HepG2 (cell line): Measurements from ENCODE around the gene QKI. TPM values are rescaled to one million over a fixed set of nuclear protein-coding genes. Genes with fewer than 3 reads are reported as not detected.

Source experiments
- CENPT ChIP-seq: sonication (generic); formaldehyde crosslinking; IDR thresholded peaks from 2 replicates; pipeline ENCODE4 v1.8.0; 2022; ENCODE audit warnings: low read depth, mild to moderate bottlenecking, moderate library complexity, missing genetic modification reagents
- HMGA1 ChIP-seq: sonication (generic); formaldehyde crosslinking; conservative IDR thresholded peaks from 2 replicates; pipeline ENCODE4 v1.4.0; 2020; ENCODE audit warnings: missing genetic modification reagents
- HOXA9 ChIP-seq: sonication (generic); formaldehyde crosslinking; IDR thresholded peaks from 2 replicates; pipeline ENCODE4 v1.8.1; 2022; ENCODE audit warnings: missing genetic modification reagents, mild to moderate bottlenecking, moderate library complexity, borderline replicate concordance
- KAT8 ChIP-seq: IDR thresholded peaks from 2 replicates; pipeline ENCODE4 v1.6.1; 2016; ENCODE audit warnings: missing genetic modification reagents, missing compliant biosample characterization
- MAFF ChIP-seq: IDR thresholded peaks from 2 replicates; pipeline ENCODE4 v1.6.1; 2011; ENCODE audit warnings: low read depth, low read length, improper control_type of control experiment
- RFXAP ChIP-seq: sonication (generic); formaldehyde crosslinking; IDR thresholded peaks from 2 replicates; pipeline ENCODE4 v1.4.0; 2020; ENCODE audit warnings: missing genetic modification reagents, borderline replicate concordance
- RXRB ChIP-seq: IDR thresholded peaks from 2 replicates; pipeline ENCODE4 v1.6.1; 2016; ENCODE audit warnings: borderline replicate concordance, missing genetic modification reagents, missing compliant biosample characterization
- TEAD2 ChIP-seq: sonication (generic); formaldehyde crosslinking; IDR thresholded peaks from 2 replicates; pipeline ENCODE4 v1.9.0; 2021; ENCODE audit warnings: missing genetic modification reagents
- THAP11 ChIP-seq: IDR thresholded peaks from 2 replicates; pipeline ENCODE4 v1.6.1; 2016; ENCODE audit warnings: missing biosample characterization, missing genetic modification reagents
- ZFP82 ChIP-seq: sonication (generic); formaldehyde crosslinking; IDR thresholded peaks from 2 replicates; pipeline ENCODE4 v1.5.1; 2020; ENCODE audit warnings: mild to moderate bottlenecking, missing genetic modification reagents, borderline replicate concordance
- ZNF235 ChIP-seq: sonication (generic); formaldehyde crosslinking; IDR thresholded peaks from 2 replicates; pipeline ENCODE4 v1.8.1; 2023; ENCODE audit warnings: mild to moderate bottlenecking, missing genetic modification reagents, borderline replicate concordance
- polyA plus RNA-seq, 8 experiments: library from polyadenylated mRNA; depleted of rRNA in 3 of 8; stranded (reverse) in 7 of 8; unstranded in 1 of 8; fragments of >200 nt; fragmentation: Illumina TruSeq in 4 of 8; extraction: Trizol in 4 of 8; gene quantifications; 2 replicates each; pipeline versions ENCODE4 v1.2.1 to v1.2.3, GENCODE V29; 2011 to 2016; ENCODE audit warnings: low read depth in 4 of 8, missing spikeins in 1 of 8, mixed read lengths in 1 of 8; ENCODE audit not compliant: insufficient read depth in 1 of 8
- total RNA-seq, 5 experiments: library from RNA; depleted of rRNA; stranded (reverse); fragments of >200 nt; fragmentation: Illumina TruSeq; extraction: Trizol; gene quantifications; 2 replicates each; pipeline ENCODE4 v1.2.3, GENCODE V29; 2016; ENCODE audit warnings: low read depth in 1 of 5
- TF ChIP-seq, protein P1 (sequence below), 2 experiments: sonication (generic) in 1 of 2; formaldehyde crosslinking in 1 of 2; IDR thresholded peaks; 2 replicates each; pipeline versions ENCODE4 v1.4.0 to v1.6.1; 2016 to 2020; ENCODE audit warnings: borderline replicate concordance in 1 of 2, low read depth in 1 of 2, mild to moderate bottlenecking in 1 of 2, missing genetic modification reagents in 1 of 2
- TF ChIP-seq, protein P2 (sequence below): sonication (generic); formaldehyde crosslinking; conservative IDR thresholded peaks from 2 replicates; pipeline ENCODE4 v1.8.0; 2022; ENCODE audit warnings: mild to moderate bottlenecking, moderate library complexity, missing genetic modification reagents
- TF ChIP-seq, protein P3 (sequence below): IDR thresholded peaks from 2 replicates; pipeline ENCODE4 v1.6.1; 2016; ENCODE audit warnings: low read depth
- TF ChIP-seq, protein P4 (sequence below): sonication (generic); formaldehyde crosslinking; IDR thresholded peaks from 2 replicates; pipeline ENCODE4 v1.4.0; 2020; ENCODE audit warnings: missing genetic modification reagents
- TF ChIP-seq, protein P5 (sequence below): sonication (generic); formaldehyde crosslinking; IDR thresholded peaks from 2 replicates; pipeline ENCODE4 v1.5.0; 2020; ENCODE audit warnings: missing genetic modification reagents, mild to moderate bottlenecking, borderline replicate concordance

QKI gene
- total and polyA plus RNA-seq, 2 of the 13 experiments (the other 11 are each of a cell fraction or from before 2014, with no cell fraction given) = 136 to 137 TPM

DNA sequence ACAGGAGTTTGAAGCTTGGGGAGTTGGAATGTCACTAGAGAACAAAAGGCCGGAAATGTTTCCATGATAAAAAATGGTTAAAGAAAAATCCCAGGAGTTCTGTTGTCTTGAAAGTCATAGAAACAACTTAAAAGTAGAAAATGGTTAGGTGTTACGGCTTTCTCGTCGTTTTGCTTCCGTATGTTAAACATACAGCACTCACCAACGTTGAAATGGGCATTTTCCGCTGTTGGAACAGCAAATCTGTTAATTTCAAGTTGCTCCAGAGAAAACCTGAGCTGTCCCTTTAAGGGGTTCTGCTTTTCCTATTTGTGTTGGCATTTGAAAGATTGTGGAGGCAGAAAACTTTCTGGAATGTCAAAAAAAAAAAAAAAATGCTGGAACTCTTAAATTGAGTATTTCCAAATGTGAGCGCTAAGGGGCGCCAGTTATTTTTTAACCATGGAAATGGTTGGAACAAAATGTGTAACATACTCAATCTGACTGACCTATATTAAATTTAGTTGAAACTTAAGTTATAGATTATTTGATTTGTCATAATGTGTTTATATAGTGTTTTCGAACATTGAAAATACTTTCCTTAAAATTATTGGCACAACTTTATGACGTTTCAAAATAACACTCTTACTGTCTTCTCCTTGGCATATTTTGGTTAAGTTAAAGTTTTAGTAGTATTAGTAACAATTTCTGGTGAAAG, 2.2 kb downstream of the QKI start (continued):
- TF ChIP-seq ZFP82 (CRISPR knock-in tag) (no peak), THAP11 (CRISPR knock-in tag) (peak; percentile 38; the same call in 1 of the 2 replicates), TEAD2 (CRISPR knock-in tag) (no peak), HMGA1 (CRISPR knock-in tag) (no peak), RFXAP (CRISPR knock-in tag) (no peak), CENPT (CRISPR knock-in tag) (no peak), RXRB (peak; percentile 30; the same call in 1 of the 2 replicates), HOXA9 (CRISPR knock-in tag) (no peak), KAT8 (CRISPR knock-in tag) (peak; percentile 62), ZNF235 (CRISPR knock-in tag) (no peak), MAFF (no peak)
- TF ChIP-seq, protein P1, sequence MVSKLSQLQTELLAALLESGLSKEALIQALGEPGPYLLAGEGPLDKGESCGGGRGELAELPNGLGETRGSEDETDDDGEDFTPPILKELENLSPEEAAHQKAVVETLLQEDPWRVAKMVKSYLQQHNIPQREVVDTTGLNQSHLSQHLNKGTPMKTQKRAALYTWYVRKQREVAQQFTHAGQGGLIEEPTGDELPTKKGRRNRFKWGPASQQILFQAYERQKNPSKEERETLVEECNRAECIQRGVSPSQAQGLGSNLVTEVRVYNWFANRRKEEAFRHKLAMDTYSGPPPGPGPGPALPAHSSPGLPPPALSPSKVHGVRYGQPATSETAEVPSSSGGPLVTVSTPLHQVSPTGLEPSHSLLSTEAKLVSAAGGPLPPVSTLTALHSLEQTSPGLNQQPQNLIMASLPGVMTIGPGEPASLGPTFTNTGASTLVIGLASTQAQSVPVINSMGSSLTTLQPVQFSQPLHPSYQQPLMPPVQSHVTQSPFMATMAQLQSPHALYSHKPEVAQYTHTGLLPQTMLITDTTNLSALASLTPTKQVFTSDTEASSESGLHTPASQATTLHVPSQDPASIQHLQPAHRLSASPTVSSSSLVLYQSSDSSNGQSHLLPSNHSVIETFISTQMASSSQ (IDR thresholded peaks at IDR 0.05; ENCODE audit: low read depth) = no peak
- TF ChIP-seq, protein P1 (CRISPR knock-in tag; IDR thresholded peaks at IDR 0.05; ENCODE audit: borderline replicate concordance) = peak; percentile 26; the same call in 1 of the 2 replicates
- TF ChIP-seq, protein P2, sequence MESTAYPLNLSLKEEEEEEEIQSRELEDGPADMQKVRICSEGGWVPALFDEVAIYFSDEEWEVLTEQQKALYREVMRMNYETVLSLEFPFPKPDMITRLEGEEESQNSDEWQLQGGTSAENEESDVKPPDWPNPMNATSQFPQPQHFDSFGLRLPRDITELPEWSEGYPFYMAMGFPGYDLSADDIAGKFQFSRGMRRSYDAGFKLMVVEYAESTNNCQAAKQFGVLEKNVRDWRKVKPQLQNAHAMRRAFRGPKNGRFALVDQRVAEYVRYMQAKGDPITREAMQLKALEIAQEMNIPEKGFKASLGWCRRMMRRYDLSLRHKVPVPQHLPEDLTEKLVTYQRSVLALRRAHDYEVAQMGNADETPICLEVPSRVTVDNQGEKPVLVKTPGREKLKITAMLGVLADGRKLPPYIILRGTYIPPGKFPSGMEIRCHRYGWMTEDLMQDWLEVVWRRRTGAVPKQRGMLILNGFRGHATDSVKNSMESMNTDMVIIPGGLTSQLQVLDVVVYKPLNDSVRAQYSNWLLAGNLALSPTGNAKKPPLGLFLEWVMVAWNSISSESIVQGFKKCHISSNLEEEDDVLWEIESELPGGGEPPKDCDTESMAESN (CRISPR knock-in tag) = no peak
- TF ChIP-seq, protein P3, sequence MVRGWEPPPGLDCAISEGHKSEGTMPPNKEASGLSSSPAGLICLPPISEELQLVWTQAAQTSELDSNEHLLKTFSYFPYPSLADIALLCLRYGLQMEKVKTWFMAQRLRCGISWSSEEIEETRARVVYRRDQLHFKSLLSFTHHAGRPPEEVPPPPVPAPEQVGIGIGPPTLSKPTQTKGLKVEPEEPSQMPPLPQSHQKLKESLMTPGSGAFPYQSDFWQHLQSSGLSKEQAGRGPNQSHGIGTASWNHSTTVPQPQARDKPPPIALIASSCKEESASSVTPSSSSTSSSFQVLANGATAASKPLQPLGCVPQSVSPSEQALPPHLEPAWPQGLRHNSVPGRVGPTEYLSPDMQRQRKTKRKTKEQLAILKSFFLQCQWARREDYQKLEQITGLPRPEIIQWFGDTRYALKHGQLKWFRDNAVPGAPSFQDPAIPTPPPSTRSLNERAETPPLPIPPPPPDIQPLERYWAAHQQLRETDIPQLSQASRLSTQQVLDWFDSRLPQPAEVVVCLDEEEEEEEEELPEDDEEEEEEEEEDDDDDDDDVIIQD = peak; percentile 20; the same call in 1 of the 2 replicates
- TF ChIP-seq, protein P4, sequence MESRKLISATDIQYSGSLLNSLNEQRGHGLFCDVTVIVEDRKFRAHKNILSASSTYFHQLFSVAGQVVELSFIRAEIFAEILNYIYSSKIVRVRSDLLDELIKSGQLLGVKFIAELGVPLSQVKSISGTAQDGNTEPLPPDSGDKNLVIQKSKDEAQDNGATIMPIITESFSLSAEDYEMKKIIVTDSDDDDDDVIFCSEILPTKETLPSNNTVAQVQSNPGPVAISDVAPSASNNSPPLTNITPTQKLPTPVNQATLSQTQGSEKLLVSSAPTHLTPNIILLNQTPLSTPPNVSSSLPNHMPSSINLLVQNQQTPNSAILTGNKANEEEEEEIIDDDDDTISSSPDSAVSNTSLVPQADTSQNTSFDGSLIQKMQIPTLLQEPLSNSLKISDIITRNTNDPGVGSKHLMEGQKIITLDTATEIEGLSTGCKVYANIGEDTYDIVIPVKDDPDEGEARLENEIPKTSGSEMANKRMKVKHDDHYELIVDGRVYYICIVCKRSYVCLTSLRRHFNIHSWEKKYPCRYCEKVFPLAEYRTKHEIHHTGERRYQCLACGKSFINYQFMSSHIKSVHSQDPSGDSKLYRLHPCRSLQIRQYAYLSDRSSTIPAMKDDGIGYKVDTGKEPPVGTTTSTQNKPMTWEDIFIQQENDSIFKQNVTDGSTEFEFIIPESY = no peak
- TF ChIP-seq, protein P5, sequence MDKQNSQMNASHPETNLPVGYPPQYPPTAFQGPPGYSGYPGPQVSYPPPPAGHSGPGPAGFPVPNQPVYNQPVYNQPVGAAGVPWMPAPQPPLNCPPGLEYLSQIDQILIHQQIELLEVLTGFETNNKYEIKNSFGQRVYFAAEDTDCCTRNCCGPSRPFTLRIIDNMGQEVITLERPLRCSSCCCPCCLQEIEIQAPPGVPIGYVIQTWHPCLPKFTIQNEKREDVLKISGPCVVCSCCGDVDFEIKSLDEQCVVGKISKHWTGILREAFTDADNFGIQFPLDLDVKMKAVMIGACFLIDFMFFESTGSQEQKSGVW (CRISPR knock-in tag) = no peak
